Measurements from ENCODE around the gene MPHOSPH8. TPM values are rescaled to one million over a fixed set of nuclear protein-coding genes. Genes with fewer than 3 reads are reported as not detected.

MPHOSPH8 gene
- total RNA-seq, 1 experiment from 2014 or later: 29.1 TPM

DNA sequence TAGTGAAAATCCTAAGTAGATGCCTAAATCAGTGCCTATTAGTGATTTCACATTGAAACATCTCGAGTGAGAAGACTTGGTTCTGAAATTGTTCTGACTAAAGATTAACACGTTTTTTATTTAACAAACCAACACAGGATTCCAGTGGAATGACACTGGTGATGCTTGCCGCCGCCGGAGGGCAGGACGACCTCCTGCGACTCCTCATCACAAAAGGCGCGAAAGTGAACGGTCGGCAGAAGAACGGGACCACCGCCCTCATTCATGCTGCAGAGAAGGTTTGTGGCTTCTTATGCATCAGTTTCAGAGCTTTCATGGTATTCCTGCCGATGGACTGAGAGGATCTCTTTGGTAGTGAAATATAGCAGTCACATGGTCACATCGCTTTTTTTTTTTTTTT is 28.1 kb downstream of the MPHOSPH8 start:
- intact Hi-C loops (cut with micrococcal nuclease; ENCODE audit: unreplicated experiment): no loop called here
- Histone ChIP-seq H3K27me3 (replicated peaks; ENCODE audit: insufficient read depth, low read depth, low read length, poor library complexity) (no peaks in the 10 kb centered on the region), H3K27ac (ENCODE audit: low read depth, low read length, poor library complexity, severe bottlenecking) (no peak overlapping the region), H3K4me3 (ENCODE audit: low read depth, low read length, poor library complexity, severe bottlenecking) (no peak overlapping the region), H3K36me3 (ENCODE audit: insufficient read depth, low read length, poor library complexity, severe bottlenecking) (peaks cover 28% of the 10 kb centered on the region), H3K4me1 (ENCODE audit: insufficient read depth, low read length, poor library complexity, severe bottlenecking) (no peaks in the 10 kb centered on the region), H3K9me3 (ENCODE audit: low read depth, low read length, poor library complexity, severe bottlenecking) (no peaks in the 10 kb centered on the region)
- no peak for DNase-seq (ENCODE audit: low spot score)
- no peak for TF ChIP-seq EZH2 (IDR thresholded peaks at IDR 0.05; ENCODE audit: borderline replicate concordance, low read depth, low read length, poor library complexity, severe bottlenecking)
- TF ChIP-seq, protein P1, sequence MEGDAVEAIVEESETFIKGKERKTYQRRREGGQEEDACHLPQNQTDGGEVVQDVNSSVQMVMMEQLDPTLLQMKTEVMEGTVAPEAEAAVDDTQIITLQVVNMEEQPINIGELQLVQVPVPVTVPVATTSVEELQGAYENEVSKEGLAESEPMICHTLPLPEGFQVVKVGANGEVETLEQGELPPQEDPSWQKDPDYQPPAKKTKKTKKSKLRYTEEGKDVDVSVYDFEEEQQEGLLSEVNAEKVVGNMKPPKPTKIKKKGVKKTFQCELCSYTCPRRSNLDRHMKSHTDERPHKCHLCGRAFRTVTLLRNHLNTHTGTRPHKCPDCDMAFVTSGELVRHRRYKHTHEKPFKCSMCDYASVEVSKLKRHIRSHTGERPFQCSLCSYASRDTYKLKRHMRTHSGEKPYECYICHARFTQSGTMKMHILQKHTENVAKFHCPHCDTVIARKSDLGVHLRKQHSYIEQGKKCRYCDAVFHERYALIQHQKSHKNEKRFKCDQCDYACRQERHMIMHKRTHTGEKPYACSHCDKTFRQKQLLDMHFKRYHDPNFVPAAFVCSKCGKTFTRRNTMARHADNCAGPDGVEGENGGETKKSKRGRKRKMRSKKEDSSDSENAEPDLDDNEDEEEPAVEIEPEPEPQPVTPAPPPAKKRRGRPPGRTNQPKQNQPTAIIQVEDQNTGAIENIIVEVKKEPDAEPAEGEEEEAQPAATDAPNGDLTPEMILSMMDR (conservative IDR thresholded peaks at IDR 0.05; ENCODE audit: low read depth, low read length): no peak
- ChIA-PET POLR2A (ENCODE audit: low non-redundant PET) (no interaction called here), CTCF (no interaction called here)
- BruUV-seq (replicated peaks): no TSS peak

DNA sequence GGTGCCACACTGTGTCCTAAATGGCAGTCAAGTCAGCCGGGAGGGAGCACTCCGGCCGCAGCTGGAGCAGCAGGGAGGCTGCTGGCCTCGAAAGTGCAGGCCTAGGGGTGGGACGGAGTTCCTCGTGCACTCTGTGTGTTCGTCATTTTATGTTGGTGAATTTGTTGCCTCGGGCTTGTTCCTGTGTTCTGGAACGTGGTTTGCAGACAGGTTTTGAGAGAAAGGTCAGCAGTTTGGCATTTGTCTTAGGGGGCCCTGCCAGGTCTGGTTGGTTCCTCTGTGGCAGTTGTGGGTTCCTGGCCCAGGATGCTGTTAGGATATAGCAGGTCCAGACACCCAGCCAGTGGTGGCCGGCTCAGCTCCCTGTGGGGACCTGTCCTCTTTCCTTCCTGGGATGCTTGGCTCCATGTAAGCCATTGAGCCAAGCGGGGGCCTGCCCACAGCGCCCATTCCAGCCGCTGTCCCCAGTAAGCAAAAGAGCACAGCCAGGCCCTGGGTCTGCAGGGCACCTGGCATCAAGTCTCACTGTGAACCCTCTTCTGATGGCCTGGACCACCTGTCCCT is 30.0 kb downstream of the MPHOSPH8 start:
- Histone ChIP-seq H3K4me1 (ENCODE audit: insufficient read depth, low read length, poor library complexity, severe bottlenecking) (no peaks in the 10 kb centered on the region), H3K27me3 (replicated peaks; ENCODE audit: insufficient read depth, low read depth, low read length, poor library complexity) (no peaks in the 10 kb centered on the region), H3K9me3 (ENCODE audit: low read depth, low read length, poor library complexity, severe bottlenecking) (no peaks in the 10 kb centered on the region), H3K36me3 (ENCODE audit: insufficient read depth, low read length, poor library complexity, severe bottlenecking) (peaks cover 44% of the 10 kb centered on the region), H3K27ac (ENCODE audit: low read depth, low read length, poor library complexity, severe bottlenecking) (no peak overlapping the region), H3K4me3 (ENCODE audit: low read depth, low read length, poor library complexity, severe bottlenecking) (no peak overlapping the region)
- DNase-seq (ENCODE audit: low spot score): no peak
- POLR2A ChIA-PET (ENCODE audit: low non-redundant PET): no interaction called here
- BruUV-seq (replicated peaks): no TSS peak
- CTCF ChIA-PET: no interaction called here
- TF ChIP-seq, protein P1 (conservative IDR thresholded peaks at IDR 0.05; ENCODE audit: low read depth, low read length): no peak
- TF ChIP-seq EZH2 (IDR thresholded peaks at IDR 0.05; ENCODE audit: borderline replicate concordance, low read depth, low read length, poor library complexity, severe bottlenecking): no peak
- intact Hi-C loops (cut with micrococcal nuclease; ENCODE audit: unreplicated experiment): no loop called here

DNA sequence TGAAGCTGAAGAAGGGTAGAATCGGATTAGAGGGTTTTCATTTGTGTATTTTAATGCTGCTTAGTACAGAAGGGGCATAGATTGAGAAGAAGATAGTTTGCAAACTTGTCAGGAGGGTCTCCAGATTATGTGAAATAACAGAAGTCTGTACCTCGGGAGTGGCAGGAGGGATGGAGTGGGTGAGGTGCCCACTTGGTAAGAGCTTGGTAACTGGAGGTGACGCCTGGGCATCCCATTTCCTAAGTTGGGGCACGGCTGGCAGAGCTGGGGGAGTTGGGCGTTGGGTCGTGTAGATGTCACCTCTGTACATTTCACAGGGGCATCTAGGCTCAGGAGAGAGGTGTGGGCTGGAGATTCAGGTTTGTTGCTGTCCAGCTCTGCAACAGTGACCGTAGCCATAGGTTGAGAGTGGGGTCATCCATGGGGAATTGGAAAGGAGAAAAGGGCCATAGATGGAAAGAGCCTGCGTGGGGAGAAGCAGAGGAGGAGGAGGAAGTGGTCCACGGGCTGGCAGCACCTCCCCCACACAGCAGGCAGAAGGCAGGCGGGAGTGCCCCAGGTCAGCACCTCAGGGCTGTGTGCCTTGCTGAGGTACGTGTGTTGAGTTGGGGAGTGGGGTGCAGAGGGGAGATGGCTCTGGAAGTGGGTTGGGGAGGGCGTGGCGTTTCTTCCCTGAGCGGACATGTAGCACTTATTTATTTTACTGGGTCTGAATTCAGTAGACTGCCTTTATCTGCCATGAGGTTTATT is 31.2 kb downstream of the MPHOSPH8 start:
- no peaks in the 10 kb centered on the region for H3K9me3 ChIP-seq (ENCODE audit: low read depth, low read length, poor library complexity, severe bottlenecking)
- DNase-seq (ENCODE audit: low spot score): no peak
- no peaks in the 10 kb centered on the region for H3K27me3 ChIP-seq (replicated peaks; ENCODE audit: insufficient read depth, low read depth, low read length, poor library complexity)
- TF ChIP-seq EZH2 (IDR thresholded peaks at IDR 0.05; ENCODE audit: borderline replicate concordance, low read depth, low read length, poor library complexity, severe bottlenecking): no peak
- TF ChIP-seq, protein P1 (conservative IDR thresholded peaks at IDR 0.05; ENCODE audit: low read depth, low read length): no peak
- BruUV-seq (replicated peaks): no TSS peak
- H3K36me3 ChIP-seq (ENCODE audit: insufficient read depth, low read length, poor library complexity, severe bottlenecking): peaks cover 48% of the 10 kb centered on the region
- no peaks in the 10 kb centered on the region for H3K4me1 ChIP-seq (ENCODE audit: insufficient read depth, low read length, poor library complexity, severe bottlenecking)
- H3K27ac ChIP-seq (ENCODE audit: low read depth, low read length, poor library complexity, severe bottlenecking): no peak overlapping the region
- POLR2A ChIA-PET (ENCODE audit: low non-redundant PET): no interaction called here
- H3K4me3 ChIP-seq (ENCODE audit: low read depth, low read length, poor library complexity, severe bottlenecking): no peak overlapping the region
- intact Hi-C loops (cut with micrococcal nuclease; ENCODE audit: unreplicated experiment): no loop called here
- CTCF ChIA-PET: no interaction called here

Measured in A673 (cell line).